Mucosa of rectum (tissue), 2 donors: ENCODE results near the gene SIK3.

Experiments
- H3K27ac ChIP-seq, 2 donors: one replicate each; pipeline ENCODE4 v1.7.0; 2013; ENCODE audit warnings: inconsistent platforms in 2 of 2, low read depth in 2 of 2, low read length in 2 of 2
- H3K27me3 ChIP-seq, 2 donors: one replicate each; pipeline ENCODE4 v1.7.0; 2013; ENCODE audit warnings: low read length in 2 of 2; ENCODE audit not compliant: control insufficient read depth in 2 of 2, insufficient read depth in 2 of 2
- H3K36me3 ChIP-seq, 2 donors: one replicate each; pipeline ENCODE4 v1.7.0; 2013; ENCODE audit warnings: low read length in 2 of 2; ENCODE audit not compliant: control insufficient read depth in 2 of 2, insufficient read depth in 2 of 2
- H3K4me1 ChIP-seq, 2 donors: one replicate each; pipeline ENCODE4 v1.7.0; 2013; ENCODE audit warnings: low read length in 2 of 2, mild to moderate bottlenecking in 1 of 2; ENCODE audit not compliant: control insufficient read depth in 2 of 2, insufficient read depth in 2 of 2
- H3K4me3 ChIP-seq, 2 donors: one replicate each; pipeline ENCODE4 v1.7.0; 2013; ENCODE audit warnings: low read length in 2 of 2
- H3K9ac ChIP-seq, 2 donors: one replicate each; pipeline ENCODE4 v1.7.0; 2013; ENCODE audit warnings: low read length in 2 of 2, low read depth in 1 of 2, mild to moderate bottlenecking in 1 of 2
- H3K9me3 ChIP-seq, 2 donors: one replicate each; pipeline ENCODE4 v1.7.0; 2013; ENCODE audit warnings: low read length in 2 of 2; ENCODE audit not compliant: control insufficient read depth in 2 of 2
- donor health status: healthy.
- donor health status: Normal muscosa, but diverticular disease.

SIK3 gene

DNA sequence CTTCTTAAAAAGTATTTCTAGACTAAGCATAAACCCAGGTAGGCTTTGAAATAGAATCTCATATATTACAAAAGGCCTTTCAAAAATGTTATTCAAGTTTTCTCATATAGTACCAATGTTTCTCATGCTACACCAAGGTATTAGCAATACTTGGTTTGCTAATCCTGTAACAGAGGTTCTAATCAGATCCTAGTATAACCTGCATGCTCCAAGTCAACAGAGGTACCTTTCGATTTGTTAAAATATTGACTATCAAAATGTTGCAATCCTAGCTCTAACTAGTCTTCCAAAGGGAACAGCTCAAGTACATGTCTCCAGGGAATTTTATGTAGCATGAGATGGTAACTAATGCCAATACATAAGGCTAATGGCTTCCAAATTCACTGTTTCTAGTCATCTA, 162.7 kb downstream of the SIK3 start:
- Histone ChIP-seq H3K9me3 (no peaks in the 10 kb centered on the region), H3K27ac (no peak overlapping the region), H3K9ac (no peak overlapping the region), H3K4me3 (no peak overlapping the region), H3K4me1 (no peaks in the 10 kb centered on the region), H3K36me3 (no peaks in the 10 kb centered on the region), H3K27me3 (no peaks in the 10 kb centered on the region)

DNA sequence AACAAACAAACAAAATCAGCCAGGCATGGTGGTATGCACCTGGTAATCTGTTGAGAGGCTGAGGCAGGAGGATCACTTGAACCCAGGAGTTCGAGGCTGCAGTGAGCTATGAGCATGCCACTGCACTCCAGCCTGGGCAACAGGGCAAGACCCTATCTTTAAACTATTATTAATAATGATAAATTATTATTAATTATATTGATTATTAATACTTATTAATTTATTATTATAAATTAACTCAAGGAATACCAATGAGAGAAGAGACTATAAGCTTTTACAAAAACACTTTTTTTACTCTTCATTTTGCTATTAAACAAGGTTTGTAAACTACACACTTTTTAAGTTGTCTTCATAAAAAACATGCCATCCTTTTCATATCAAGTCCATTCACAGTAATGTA, 163.1 kb downstream of the SIK3 start:
- H3K4me3 ChIP-seq, result no peak overlapping the region
- no peak overlapping the region for H3K27ac ChIP-seq
- H3K36me3 ChIP-seq, result no peaks in the 10 kb centered on the region
- H3K9me3 ChIP-seq, result no peaks in the 10 kb centered on the region
- H3K27me3 ChIP-seq, result no peaks in the 10 kb centered on the region
- H3K9ac ChIP-seq, result no peak overlapping the region
- H3K4me1 ChIP-seq, result peaks cover 0 to under 1% of the 10 kb centered on the region in 2 donors

DNA sequence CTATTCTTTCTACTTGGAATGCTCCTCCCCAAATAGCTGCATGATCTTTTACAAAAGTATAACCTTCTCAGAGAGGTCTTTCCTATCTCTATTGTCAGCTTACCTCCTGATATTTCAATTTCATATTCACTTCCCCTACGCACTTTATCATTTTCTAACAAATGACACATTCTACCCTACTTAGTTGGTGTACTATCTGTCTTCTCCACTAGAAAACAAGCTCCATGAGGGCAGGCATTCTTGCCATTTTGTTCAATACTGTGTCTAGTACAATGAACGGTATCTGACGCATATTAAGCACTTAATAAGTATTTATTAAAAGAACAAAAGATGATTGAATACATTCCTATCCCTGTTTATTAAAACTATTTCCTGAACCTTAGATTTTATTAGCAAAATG, 164.3 kb downstream of the SIK3 start:
- H3K36me3 ChIP-seq, result no peaks in the 10 kb centered on the region
- H3K4me1 ChIP-seq, result peaks cover 0 to 4% of the 10 kb centered on the region in 2 donors
- H3K27ac ChIP-seq, result no peak overlapping the region
- no peaks in the 10 kb centered on the region for H3K9me3 ChIP-seq
- H3K9ac ChIP-seq, result no peak overlapping the region
- H3K4me3 ChIP-seq, result no peak overlapping the region
- no peaks in the 10 kb centered on the region for H3K27me3 ChIP-seq

DNA sequence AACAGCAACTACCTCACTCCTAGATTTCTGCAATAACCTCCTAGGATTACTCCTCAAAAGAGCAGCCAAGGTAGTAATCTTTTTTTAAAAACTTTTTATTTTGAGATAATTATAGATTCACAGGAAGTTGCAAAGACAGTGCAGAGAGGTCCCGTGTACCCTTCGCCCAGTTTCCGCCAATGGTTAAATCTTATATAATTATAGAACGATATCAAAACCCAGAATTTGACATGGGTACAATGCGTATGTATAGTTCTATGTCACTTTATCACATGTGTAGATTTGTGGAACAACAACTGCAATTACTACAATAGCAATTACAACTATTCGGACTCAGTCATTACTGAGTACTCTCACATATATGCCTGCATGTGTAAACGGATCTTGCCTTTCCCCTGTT, 166.0 kb downstream of the SIK3 start:
- peak overlapping the region in 1 of 2 donors; percentile 6 for H3K4me3 ChIP-seq
- H3K36me3 ChIP-seq, result no peaks in the 10 kb centered on the region
- H3K27me3 ChIP-seq, result no peaks in the 10 kb centered on the region
- H3K9ac ChIP-seq, result no peak overlapping the region
- no peaks in the 10 kb centered on the region for H3K9me3 ChIP-seq
- peaks cover 3 to 4% of the 10 kb centered on the region in 2 donors for H3K4me1 ChIP-seq
- peak overlapping the region; percentile 6 to 24 for H3K27ac ChIP-seq

DNA sequence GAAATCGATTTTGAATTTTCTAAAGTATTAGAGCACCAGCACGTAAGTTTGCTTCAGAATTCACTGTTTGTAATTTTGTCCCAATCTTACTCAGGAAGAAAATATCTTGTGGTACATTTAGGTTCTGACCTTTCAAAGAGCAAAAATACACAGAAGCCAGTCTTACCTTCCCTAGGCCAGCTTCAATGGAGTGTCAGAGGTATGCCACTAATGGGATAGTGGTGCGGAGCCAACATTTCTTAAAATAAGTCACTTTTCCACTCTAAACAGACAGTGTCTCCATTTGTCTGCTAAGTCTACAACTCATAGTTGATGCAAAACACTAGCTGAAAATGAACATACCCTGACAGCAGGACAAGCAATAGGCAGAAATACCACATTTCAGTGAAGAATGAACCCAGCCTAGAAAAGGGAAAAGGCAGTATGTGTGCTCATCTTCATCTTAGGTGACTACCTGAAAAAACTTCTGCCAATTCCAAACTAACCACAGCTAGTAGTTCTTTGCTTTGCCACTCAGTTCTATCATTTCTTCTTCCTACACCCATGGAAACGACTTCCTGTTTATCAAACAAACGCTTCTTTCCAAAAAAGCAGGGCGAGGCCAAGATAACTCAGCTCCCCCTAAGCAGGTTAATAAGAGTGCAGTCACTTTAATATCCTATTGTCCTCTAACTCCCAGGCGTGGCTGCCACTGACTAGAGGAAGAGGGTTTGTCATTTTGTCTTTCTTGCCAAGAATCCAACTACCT, 166.8 kb downstream of the SIK3 start:
- Histone ChIP-seq H3K9ac (no peak overlapping the region), H3K4me1 (peaks cover 3 to 4% of the 10 kb centered on the region in 2 donors), H3K36me3 (no peaks in the 10 kb centered on the region), H3K9me3 (no peaks in the 10 kb centered on the region), H3K27ac (peak overlapping the region; percentile 6 to 69), H3K27me3 (no peaks in the 10 kb centered on the region), H3K4me3 (no peak overlapping the region)

DNA sequence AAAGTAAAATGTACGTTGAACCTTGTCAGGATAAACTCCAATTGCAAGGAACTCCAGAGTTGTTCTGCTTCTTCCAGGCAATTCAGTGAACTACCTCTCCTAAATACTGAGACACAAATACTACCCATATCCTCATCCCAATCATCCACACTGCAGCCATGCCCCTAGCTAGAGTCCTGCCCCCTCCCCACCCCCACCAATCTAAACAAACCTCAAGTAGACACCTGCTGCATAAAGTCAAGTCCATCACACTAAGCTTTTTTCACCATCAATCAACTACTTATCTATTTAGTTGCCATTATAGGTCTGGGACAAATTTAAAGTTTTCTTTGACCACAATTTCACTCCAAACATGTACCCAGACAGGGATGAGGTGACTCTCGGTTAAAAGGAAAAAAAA, 167.6 kb downstream of the SIK3 start:
- H3K9ac ChIP-seq, result no peak overlapping the region
- peaks cover 0 to 7% of the 10 kb centered on the region in 2 donors for H3K36me3 ChIP-seq
- H3K9me3 ChIP-seq, result no peaks in the 10 kb centered on the region
- H3K27me3 ChIP-seq, result no peaks in the 10 kb centered on the region
- H3K27ac ChIP-seq, result peak overlapping the region; percentile 28 to 69
- peaks cover 3 to 4% of the 10 kb centered on the region in 2 donors for H3K4me1 ChIP-seq
- H3K4me3 ChIP-seq, result peak overlapping the region in 1 of 2 donors; percentile 51

DNA sequence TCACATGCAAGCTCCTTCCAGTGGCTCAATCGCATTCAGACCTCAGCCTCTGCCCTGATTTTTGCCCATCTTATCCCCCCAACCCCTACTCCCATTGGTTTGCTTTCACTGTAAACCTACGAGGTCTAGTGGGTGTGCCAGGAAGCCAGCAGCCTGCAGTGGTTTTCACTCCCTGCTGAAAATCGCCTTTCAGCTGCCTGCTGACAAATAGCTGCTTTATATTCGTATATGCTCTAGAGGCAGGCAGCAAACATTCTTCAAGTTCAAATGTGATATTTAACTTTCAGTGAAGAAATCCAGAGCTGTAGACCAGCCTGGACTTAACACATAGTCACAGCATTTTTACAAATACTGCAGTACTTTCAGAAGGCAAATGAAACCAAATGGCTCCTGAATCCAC, 168.1 kb downstream of the SIK3 start:
- Histone ChIP-seq H3K4me1 (peaks cover 3 to 4% of the 10 kb centered on the region in 2 donors), H3K27me3 (no peaks in the 10 kb centered on the region), H3K9me3 (no peaks in the 10 kb centered on the region), H3K9ac (no peak overlapping the region), H3K4me3 (peak overlapping the region; percentile 25 to 51), H3K36me3 (peaks cover 0 to 7% of the 10 kb centered on the region in 2 donors), H3K27ac (peak overlapping the region; percentile 28 to 69)

DNA sequence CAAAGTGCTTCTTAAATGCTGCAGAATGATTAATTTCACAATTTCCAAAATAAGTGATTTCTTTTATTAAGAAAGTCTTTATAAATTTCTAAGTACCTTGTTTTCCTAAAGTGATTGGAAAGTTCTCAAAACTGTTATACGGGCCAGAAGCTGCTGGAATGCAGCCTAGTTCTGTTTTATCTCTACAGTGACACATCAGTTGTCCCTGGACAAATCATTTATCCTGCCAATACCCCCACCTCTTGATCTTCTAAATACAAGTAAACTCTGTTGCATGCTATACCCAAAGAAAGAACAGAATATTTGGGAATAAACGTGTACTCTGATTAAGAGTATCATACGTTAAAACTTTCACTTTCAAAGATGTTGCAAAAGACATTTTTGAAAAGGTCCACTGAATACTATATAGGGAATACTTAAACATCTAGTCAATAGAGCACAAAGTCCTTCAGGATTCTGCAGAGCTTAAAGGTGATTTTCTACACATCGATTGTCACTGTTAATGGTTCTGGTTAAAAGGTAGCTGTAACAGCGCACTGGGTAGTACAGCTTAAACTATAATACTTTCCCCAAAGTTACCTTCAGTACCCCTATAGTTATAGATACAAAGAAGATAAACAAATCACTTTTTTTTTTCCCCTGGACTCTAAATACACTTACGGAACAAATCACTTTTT, 168.7 kb downstream of the SIK3 start:
- H3K4me1 ChIP-seq, result peaks cover 3 to 4% of the 10 kb centered on the region in 2 donors
- peak overlapping the region in 1 of 2 donors; percentile 5 for H3K4me3 ChIP-seq
- peak overlapping the region in 1 of 2 donors; percentile 69 for H3K27ac ChIP-seq
- H3K9me3 ChIP-seq, result no peaks in the 10 kb centered on the region
- no peaks in the 10 kb centered on the region for H3K27me3 ChIP-seq
- H3K9ac ChIP-seq, result no peak overlapping the region
- peaks cover 3 to 7% of the 10 kb centered on the region in 2 donors for H3K36me3 ChIP-seq

DNA sequence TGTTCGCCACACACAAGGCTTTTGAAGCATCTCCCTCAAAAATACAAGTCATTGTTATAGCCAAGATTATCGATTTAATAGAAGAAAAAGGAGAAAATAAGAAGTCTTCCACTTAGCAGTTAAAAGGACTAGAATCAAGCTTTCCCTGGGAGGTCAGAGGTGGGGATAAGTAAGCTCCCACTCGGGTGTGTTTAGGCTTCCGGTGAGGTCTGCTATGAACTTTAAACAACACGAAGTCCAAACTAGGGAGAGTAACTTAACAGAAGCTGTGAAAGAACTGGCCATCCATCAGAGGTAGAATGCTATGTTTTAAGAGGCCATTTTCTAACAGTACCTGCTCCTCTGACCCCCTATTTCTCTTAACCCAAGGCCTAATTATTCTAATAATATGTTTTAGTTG, 169.4 kb downstream of the SIK3 start:
- Histone ChIP-seq H3K4me1 (peaks cover 3 to 4% of the 10 kb centered on the region in 2 donors), H3K27me3 (no peaks in the 10 kb centered on the region), H3K36me3 (peaks cover 5 to 7% of the 10 kb centered on the region in 2 donors), H3K27ac (no peak overlapping the region), H3K4me3 (no peak overlapping the region), H3K9me3 (no peaks in the 10 kb centered on the region), H3K9ac (no peak overlapping the region)

DNA sequence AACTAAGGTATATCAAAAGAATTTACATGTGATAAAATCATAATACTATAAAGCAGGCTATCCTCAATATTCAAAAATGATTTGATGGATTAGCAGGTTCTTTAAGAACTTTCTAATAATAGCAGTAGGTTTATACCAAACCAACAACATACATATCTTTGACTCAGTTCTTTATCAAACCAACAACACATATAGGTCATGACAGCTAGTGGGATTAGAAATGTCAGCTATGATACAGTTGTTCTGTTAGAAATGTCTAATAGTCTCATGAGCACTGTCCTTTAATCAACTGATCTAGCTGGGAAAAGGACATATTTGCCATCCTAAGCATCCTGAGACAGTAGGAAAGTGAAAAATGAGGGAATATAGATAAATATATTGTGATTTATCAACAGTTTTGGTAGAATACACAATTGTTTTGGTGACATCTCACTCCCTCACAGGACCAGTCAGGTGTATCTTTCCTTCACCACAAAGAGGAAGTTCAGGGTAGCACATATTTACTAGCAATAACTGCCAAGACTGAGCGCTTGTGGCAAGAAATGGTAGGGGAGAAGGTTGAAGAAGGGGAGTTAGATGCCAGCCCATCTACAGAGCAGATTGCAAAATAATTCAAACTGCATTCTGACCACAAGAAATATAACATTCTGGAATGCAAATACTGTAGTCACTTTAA, 170.0 kb downstream of the SIK3 start:
- no peak overlapping the region for H3K9ac ChIP-seq
- no peak overlapping the region for H3K27ac ChIP-seq
- no peak overlapping the region for H3K4me3 ChIP-seq
- no peaks in the 10 kb centered on the region for H3K9me3 ChIP-seq
- H3K27me3 ChIP-seq, result no peaks in the 10 kb centered on the region
- peaks cover 5 to 7% of the 10 kb centered on the region in 2 donors for H3K36me3 ChIP-seq
- peaks cover 3 to 4% of the 10 kb centered on the region in 2 donors for H3K4me1 ChIP-seq
